DMS53 (cell line): ENCODE results near the gene ATP8A2.
A peak's percentile ranks its signal among the peaks of the same experiment; 100 is the strongest.

Source experiments
- DNase-seq: peaks from one replicate; lab custom pipeline; 2025; lab: John Stamatoyannopoulos, UW

The ATP8A2 gene

DNA sequence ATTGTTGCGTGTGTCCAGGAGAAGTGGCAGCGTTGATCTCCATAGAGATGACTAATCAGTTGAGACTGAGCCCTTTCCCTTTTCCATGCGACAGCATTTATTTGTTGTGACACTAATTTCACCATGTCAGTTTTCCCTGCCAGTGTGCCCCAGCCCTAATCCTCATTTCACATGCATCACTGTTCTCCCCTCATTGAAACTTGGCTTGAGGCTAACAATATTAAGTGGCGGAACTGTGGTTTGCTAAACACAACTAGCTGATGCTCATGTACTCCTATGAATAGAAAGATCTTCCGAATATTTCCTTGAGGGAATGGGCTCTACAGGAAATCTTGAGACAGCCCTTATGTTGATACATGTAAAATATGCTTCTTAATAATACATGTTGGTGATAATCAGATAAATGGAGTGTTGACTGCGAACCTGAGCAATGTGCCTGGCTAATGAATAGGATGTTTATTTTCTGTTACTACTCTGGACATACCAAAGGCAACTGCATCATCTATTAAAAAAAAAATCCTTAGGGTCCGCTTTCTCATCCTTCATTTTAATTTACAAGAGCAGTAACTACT, 258.6 kb downstream of the ATP8A2 start:
- DNase-seq = no peak

DNA sequence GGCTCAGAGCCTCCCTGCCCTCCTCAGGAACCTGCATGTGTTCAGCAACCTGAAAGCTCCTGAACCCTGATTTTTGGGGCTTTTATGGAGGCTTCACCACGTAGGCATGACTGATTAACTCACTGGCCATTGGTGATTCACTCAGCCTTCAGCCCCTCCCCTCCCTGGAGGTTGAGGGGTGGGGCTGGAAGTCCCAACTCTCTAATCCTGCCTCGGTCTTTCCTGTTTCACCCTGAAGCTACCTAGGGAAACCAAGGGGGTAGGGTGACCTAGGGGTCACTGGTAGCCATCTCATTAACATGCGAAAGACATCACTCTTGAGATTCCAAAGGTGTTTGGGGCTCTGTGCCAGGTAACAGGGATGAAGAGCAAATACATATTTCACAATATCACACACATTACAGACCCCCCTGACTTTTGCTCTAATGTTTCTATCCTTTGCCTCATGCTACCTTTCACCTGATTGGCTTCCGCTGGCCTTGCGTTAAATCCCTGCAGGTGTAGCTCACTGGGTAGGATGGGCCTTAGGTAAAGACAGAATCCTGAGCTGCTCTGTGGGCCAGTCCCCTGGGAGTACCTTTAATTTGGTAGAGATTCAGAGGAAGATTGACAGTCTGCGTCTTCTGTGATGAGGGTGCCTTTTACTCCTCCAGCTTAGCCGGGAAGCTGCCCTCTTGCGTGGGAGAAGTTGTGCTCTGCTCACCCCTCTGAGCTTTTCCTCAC, 260.6 kb downstream of the ATP8A2 start:
- no peak for DNase-seq

DNA sequence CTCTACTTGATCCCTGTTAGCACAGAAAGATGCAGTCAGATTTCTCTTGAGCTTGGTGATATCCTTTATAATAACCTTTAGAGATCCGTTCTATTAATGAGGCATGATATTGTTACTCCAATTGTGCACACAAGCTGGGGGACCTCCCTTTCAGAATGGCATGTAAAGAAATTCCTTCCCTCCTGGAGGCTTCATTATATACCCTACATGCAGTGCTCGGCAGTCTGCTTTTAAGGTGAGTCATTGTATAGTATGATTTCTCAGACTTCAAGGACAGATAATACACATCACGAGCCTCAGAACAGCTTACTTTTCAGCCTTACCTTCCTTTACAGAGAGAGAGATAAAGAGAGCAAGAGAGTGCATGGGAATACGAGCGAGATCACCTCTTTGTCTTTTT, 261.3 kb downstream of the ATP8A2 start:
- no peak for DNase-seq

DNA sequence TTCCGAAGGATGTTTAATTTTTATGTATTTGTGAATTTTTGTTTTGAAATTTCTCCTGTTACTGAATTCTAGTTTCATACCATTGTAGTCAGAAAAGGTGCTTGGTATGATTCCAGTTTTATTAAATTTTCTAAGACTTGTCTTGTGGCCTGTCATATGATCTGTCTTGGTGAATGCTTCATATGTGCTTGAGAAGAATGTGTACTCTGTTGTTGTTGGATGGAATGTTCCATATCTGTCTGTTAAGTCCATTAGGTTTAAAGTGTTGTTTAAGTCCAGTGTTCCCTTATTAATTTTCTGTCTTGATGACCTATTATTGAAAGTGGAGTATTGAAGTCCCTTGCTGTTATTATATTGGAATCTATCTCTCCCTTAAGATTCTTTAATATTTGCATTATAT, 273.9 kb downstream of the ATP8A2 start:
- no peak for DNase-seq

DNA sequence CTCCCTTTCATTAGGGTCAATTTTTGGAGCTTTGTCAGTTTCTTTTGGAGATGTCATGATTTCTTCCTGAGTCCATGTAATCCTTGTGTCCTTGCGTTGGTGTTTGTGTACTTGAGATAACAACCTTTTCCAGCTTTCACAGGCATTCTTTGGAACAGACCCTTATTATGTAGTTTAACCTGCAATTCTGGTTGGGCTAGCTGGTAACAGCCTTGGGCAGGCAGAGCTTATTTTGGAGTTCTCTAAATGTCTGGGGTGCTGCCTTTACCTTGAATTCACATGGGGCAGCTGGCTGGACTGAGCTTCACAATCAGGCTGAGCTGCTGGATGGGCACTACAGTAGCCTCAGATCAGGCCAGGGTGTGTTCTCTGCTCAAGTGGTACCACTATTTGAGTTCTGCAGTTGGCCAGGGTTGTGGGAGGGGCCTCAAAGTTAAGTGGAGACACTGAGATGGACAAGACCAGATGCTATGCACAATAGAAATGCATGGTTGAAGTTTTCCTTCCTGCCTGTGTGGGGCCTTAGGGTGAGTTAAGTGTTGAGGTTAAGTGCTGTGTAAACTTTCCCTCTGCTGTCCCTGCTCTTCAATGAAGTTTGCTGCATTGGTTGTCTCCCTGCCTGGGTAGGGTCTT, 277.3 kb downstream of the ATP8A2 start:
- peak; percentile 92 for DNase-seq

DNA sequence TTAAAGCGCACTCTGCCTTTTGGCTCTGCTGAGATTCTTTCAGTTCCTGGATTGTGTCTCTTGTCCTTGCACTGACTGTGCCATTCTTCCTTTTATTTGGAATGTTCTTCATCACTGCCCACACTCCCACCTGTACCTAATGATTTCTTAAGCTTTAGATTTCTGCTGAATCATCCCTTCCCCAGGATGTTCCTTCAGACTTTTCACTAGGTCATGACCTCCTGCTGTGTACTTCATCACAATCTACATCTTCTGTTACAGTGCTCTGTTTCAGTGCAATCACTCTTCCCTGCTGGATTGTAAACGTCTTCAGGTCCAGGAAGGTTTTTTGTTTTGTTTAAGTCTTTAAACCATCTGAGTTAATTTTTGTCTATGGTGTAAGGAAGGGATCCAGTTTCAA, 281.0 kb downstream of the ATP8A2 start:
- no peak for DNase-seq

DNA sequence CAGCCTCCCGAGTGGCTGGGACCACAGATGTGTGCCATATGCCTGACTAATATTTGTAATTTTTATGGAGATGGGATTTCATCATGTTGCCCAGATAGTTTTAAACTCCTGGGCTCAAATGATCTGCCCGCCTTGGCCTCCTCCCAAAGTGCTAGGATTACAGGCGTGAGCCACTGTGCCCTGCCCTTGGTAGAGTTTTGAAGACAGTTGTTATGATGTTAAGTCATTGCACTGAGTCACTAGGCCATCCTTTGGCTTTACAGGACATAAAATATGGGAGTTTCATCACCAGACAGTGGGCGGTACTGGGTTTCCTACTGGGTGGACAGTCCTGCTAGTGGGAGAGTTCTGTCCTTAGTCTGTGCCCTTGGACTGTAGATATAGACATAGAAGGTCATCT, 282.5 kb downstream of the ATP8A2 start:
- DNase-seq = no peak

DNA sequence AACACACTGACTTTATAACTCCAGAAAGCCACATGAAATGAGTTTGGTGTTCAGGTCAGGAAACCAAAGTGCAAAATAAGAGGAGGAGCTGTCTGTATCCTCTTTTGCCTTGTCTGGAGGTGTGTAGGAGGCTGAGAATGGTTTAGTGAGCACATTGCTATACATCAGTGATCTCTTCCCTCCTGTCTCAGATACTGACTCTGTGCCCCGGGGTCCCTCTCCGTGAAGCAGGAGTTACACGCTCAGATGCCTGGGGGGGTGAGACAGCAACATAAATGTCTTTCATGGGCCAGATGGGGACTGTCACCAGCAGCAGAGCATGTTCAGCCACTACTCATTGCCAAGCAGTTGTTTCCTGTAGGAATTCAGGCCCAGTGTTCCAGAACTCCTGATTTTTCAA, 285.4 kb downstream of the ATP8A2 start:
- DNase-seq = no peak

DNA sequence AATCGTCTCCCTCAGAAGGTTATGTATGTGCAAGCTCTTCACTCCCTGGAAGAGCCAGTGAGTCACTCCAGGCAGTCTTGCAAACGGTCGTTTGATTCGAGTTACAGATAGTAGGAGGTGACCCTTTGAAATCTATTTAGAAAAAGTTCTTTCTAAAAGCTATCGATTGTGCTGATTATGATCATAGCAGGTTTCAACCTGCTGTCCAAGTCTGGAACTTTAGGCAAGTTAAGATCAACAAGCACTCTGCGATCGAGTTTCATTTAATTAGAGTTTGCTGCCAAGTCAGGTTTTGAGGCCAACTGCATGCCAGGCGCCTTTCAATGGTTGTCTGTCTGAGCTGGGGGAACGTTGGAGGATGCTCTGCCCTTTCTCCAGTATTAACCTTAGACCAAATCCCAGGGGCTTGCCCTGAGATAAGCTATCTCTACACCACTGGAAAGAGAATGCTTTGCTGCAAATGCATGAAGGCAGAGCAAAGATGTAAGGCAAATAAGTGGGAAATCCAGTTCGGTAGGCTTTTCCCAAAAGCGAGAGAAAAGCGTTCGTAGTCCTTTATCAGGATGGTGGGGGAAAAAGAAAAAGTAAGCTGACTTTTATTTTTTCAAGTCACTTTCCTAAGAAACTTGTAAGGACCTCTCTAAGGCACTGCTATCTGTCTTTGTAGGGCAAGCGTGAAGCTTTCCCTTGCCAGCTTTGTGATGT, 287.5 kb downstream of the ATP8A2 start:
- DNase-seq = peak; percentile 11

DNA sequence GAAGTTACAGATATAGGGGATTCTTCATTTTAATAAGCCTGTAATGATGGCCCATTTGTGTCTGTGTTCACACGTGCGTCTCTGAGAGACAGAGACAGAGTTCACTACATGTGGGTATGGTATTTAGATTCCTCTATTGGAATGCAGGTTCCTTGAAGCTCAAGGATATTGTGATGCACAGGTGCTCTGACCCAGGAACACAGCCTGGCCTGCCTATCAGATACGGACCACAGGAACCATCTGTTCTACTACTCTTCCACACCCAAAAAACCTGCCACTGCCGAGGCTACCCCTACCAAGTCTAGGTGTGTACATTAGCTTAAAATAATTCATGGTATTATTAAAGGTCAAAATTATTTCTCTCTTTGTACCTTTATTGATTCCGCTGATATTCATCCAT, 289.2 kb downstream of the ATP8A2 start:
- no peak for DNase-seq

DNA sequence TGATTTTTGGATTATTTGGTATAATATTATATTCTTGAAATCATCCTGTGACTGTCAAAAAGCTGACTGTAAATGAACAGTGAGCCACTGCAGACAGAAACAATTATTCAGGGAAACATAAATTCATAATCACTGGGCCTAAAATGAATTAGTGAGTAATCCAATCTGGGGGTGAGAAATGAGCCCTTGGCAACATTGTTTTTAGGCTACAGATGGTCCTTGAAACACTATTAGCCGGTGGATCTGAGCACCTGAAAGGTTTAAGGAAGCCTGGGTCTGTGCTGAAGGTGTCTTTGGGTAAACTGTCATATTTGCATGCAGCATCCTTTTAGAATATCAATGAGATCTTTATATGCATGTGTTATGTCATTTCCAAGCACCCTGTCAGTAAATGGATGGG, 290.7 kb downstream of the ATP8A2 start:
- DNase-seq = no peak

DNA sequence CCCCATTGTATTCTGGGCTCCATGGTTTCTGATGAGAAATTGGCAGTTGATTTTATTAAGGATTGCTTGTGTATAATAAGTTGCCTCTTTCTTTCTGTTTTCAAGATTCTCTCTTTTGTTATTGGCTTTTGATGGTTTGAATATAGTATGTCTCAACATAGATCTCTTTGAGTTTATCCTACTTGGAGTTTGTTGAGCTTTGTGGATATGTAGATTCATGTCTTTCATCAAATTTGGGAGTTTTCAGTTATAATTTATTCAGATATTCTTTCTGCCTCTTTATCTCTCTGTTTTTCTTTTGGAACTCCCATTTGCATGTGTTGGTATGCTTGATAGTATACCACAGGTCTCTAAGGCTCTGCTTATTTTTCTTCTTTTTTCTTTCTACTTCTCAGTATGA, 296.6 kb downstream of the ATP8A2 start:
- DNase-seq = no peak

DNA sequence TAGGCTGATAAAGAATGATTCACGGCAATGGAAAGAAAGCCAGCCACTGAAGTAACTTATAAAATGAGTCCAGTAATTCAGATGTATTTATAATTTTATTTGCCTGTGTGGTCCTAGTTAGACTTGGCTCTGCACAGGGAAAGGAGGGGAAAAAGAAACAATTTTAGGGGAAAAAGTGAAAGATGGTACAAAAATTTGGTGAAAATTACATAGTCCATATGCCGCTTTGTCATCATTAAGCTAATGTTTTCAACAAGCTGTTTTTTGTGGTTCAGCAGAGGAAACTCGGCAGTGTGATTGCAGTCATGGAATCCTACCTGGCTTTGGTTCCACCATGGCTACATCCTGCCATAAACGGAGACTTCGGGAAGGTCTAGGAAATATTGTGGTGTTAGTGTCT, 301.9 kb downstream of the ATP8A2 start:
- DNase-seq = no peak

DNA sequence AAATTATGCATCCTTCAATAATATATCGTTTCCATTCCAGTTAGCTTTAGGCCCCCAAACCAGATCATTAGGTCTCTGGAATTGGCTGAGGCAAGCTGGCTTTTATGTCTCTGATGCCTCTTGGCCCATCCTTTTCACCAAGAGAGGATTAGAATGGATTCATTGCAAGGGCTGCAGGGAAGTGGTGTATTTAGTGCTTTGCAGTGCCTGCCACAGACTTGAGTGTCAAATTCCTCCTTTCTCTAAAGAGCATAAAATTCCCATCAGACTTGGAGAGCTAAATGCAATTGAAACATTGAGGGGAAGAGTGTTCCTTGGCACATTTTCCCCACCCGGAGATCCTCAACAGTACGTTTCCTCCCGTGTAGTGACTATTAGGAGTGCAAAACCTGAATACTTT, 302.6 kb downstream of the ATP8A2 start:
- no peak for DNase-seq

DNA sequence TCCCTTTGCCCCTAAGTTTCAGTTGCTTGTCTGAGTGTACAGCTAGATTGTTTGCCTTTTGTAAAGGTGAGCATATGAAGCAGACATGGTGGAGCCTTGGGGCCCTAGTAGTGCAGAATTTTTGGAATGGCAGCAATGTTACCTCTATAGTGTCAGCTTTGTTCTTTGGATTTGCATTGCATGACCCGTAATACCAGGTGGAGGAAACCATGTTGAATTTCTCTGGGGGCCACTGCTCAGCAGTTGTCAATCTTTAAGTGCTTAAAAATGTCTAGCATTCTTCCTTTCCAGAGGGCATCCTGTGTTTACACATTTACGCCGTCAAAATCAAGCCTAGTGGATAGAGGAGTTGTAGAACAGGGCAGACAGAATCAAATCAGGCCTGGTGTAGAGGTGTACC, 303.3 kb downstream of the ATP8A2 start:
- DNase-seq = no peak

DNA sequence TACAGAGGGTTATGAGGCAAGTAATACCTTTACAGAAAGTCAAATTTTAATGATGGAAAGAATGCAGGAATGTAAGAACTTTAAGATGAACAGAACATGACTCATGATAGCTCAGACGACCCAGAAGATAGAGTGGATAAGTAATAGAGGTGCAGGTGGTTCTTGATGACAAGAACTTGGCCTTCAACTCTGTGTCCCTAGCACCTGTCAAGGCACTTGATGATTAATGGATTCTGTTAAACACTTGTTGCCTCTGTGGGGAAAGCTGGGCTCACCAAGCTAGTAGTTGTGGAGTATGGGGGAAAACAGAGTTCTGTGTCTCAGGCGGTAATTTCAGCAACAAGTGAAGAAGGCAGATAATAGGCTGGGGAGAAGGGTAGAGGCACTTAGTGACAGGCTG, 306.2 kb downstream of the ATP8A2 start:
- DNase-seq = no peak

DNA sequence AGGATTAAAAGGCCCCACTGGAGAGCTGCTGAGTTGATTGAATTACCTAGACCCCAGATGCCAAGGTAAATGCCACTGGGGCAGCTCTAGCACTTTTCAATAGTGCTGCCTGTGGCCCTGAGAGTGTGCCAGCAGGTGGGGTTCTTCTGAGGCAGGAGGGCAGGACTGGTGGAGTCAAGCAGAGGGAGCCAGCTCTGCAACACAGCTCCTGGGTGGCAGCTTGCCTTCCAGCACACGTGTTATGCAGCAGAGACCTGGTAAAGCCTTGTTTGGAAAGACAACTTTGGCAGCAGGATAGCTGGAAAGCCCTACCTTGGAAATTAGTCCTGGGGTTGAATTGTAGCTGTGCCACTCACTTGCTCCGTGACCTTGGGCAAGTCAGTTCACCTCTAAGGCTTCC, 306.6 kb downstream of the ATP8A2 start:
- peak; percentile 66 for DNase-seq

DNA sequence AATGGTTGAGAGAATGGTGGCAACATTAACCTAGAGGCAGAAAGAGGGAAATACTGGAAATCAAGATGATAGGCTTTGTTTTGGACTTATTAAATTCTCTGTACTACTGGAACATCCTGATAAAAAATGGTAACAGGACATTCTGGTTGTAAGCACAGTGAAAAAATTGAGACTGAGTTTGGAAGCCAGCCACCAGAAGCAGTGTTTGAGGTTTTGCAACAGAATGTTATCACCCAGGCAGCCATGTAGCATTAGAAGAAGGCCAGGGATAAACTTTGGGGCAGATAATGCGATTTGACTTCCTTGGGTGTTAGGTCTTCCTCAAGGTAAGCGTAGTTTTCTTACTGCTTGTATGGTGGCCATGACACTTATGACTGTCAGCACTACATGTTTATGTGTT, 307.4 kb downstream of the ATP8A2 start:
- DNase-seq = no peak

DNA sequence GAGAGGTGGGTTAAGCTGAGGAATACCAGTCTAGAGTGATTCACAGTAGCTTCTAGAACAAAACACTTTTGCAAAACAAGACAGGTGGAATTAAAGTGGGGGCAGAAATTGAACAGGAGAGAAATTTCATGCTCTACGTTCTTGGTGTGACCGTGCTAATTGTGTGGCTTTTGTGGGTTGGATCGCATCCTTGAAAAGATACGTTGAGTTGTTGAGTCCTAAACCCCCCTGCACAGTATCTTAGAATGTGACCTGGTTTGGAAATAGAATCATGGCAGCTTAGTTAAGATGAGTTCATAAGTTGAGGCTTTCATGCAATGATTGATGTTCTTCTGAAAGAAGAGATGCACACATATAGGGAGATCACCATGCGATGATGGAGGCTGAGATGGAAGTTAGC, 308.2 kb downstream of the ATP8A2 start:
- no peak for DNase-seq

DNA sequence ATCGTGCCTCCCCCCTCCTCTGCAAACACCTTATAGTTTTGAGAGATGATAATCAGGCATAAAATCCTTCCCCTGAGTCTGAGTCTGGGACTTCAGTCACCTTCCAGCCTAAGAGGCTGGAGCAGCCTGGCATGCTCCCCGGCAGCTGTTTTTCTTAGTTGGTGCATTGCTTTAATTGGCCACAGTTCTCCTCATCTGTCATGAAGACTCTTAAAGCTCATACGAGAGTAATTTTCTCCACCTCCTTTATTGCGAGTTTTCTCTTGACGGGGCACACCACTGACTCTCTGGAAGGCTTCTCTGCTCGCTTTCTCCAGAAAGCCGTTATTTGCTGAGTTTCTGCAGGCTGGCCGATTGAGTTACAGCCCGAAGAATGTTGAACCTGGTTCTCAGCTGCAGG, 310.5 kb downstream of the ATP8A2 start:
- no peak for DNase-seq

DNA sequence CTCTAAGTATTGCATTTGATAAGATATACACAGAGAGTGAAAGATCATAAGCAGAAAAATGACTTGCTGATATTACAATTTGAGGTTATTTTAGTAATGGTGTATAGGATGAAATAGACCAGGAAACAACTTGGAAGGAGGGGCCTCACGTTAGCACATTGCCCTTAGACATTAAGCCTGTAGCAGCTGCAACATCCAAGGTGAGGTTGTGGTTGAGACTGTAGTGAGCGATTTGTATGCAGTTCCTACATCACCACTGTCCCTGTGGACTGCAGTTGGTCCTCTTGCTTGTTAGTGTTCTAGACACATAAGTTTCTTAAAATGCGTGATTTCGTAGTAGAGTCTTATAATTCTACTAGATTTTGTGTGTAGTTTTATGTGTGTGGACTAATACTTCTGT, 311.3 kb downstream of the ATP8A2 start:
- DNase-seq = no peak

DNA sequence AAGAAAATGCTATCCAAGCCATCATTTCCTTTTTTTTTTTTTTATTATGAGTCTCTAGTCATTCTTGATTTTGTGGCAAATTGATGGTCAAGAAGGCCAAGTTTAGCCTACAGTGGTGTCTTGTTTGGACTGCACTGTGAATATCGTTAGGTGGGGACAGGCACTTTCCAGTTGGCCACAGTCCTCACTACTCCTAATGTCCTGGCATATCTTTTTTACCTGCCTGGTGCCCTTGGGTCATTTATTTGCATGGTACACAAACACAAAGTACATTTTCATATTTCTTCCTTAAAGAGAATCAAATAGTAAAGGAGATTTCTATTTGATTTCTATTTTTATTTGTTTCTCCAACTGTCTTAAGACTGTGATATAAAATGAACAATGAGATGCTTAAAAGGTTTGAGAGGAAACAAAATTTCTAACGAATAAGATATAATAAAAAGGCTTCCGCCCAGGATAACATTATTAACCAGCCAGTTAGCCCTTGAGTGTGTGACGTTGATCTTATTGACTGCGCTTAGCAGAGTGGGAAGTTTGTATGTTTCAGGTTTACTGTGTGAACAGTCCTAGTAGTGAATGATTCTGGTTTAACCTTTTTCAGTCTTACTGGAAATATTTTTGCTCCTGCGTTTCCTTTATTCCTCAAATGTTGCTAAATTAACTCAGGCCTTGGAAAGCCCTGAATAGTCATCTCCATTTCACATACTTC, 312.0 kb downstream of the ATP8A2 start:
- DNase-seq = no peak

DNA sequence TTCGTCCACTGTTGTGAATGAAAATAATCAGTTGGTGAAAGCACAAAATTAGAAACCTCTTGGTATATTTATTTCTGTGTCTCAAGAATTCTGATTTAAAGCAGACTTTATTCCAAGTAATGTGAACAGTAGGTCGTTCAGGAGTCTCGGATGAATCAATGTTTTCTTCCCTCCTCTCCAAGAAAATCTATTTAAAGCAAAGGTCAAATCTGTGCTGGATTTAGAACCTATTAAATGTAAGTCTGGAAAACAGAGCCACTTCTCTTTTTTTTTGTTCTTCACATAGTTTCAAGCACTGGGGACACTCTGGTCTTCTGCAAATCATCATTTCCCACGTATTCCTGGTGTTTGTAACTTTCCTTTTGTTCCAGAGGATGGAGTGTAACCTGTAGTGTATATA, 312.7 kb downstream of the ATP8A2 start:
- no peak for DNase-seq
